ENCODE results near the gene RANBP17. TPM values are rescaled to one million over a fixed set of nuclear protein-coding genes. Genes with fewer than 3 reads are reported as not detected.

Gene RANBP17
- total RNA-seq, 2 experiments from 2014 or later = not detected

DNA sequence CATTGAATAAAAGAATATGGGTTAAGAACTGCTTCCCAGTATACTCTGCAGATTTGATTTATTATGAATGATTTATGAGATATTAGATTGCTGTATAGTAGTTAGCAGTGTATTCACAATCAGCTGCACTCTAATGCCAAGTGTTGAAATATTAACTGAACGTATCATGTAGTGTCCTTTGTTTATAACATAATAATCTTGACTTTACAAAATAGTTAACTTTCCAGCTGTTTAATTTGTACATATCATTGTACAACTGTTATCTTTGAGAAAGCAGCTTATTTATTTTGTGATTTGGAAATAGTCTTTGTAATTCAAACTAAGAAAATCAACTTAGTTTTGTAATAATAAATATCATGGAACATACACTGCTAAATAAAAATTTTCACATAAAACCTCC lies 219.5 kb downstream of the RANBP17 start:
- no peak for TF ChIP-seq CTCF (IDR thresholded peaks at IDR 0.05)
- Mint-ChIP-seq H3K4me1 (ENCODE audit: low read depth) (no peaks in the 10 kb centered on the region), H3K9me3 (peaks cover 1% of the 10 kb centered on the region), H3K27ac (no peak overlapping the region), H3K36me3 (ENCODE audit: low read depth) (no peaks in the 10 kb centered on the region), H3K4me3 (no peak overlapping the region), H3K27me3 (no peaks in the 10 kb centered on the region)
- DNase-seq (no peak), ATAC-seq (no peak)
- intact Hi-C loops (cut with micrococcal nuclease) = no loop called here
- ChIA-PET POLR2A (no interaction called here), CTCF (no interaction called here)

GRCh38 chr5:171092194-171092593 lies 230.4 kb downstream of the RANBP17 start:
- no peak overlapping the region for H3K27ac Mint-ChIP-seq
- ChIA-PET CTCF (no interaction called here), POLR2A (no interaction called here)
- no peaks in the 10 kb centered on the region for H3K27me3 Mint-ChIP-seq
- no peaks in the 10 kb centered on the region for H3K4me1 Mint-ChIP-seq (ENCODE audit: low read depth)
- no peaks in the 10 kb centered on the region for H3K9me3 Mint-ChIP-seq
- DNase-seq (no peak), ATAC-seq (no peak)
- no peak overlapping the region for H3K4me3 Mint-ChIP-seq
- intact Hi-C loops (cut with micrococcal nuclease) = no loop called here
- TF ChIP-seq CTCF (IDR thresholded peaks at IDR 0.05) = no peak
- no peaks in the 10 kb centered on the region for H3K36me3 Mint-ChIP-seq (ENCODE audit: low read depth)

- Mint-ChIP-seq H3K27ac (no peak overlapping the region), H3K4me3 (no peak overlapping the region), H3K9me3 (no peaks in the 10 kb centered on the region), H3K27me3 (no peaks in the 10 kb centered on the region), H3K36me3 (ENCODE audit: low read depth) (no peaks in the 10 kb centered on the region), H3K4me1 (ENCODE audit: low read depth) (no peaks in the 10 kb centered on the region)
- ChIA-PET POLR2A (no interaction called here), CTCF (no interaction called here)
- intact Hi-C loops (cut with micrococcal nuclease) = no loop called here
- no peak for DNase-seq
- no peak for ATAC-seq
- no peak for TF ChIP-seq CTCF (IDR thresholded peaks at IDR 0.05)
Measured at GRCh38 chr5:171093598-171093997, 231.8 kb downstream of the RANBP17 start.

- DNase-seq (no peak), ATAC-seq (no peak)
- CTCF ChIA-PET = no interaction called here
- H3K9me3 Mint-ChIP-seq = no peaks in the 10 kb centered on the region
- TF ChIP-seq CTCF (IDR thresholded peaks at IDR 0.05) = no peak
- POLR2A ChIA-PET = no interaction called here
- H3K36me3 Mint-ChIP-seq (ENCODE audit: low read depth) = no peaks in the 10 kb centered on the region
- H3K27me3 Mint-ChIP-seq = no peaks in the 10 kb centered on the region
- no peak overlapping the region for H3K4me3 Mint-ChIP-seq
- intact Hi-C loops (cut with micrococcal nuclease) = no loop called here
- no peak overlapping the region for H3K27ac Mint-ChIP-seq
- no peaks in the 10 kb centered on the region for H3K4me1 Mint-ChIP-seq (ENCODE audit: low read depth)
Measured at GRCh38 chr5:171094356-171094755, 232.5 kb downstream of the RANBP17 start.

GRCh38 chr5:171102877-171103610 lies 241.2 kb downstream of the RANBP17 start:
- no peak overlapping the region for H3K4me3 Mint-ChIP-seq
- no peaks in the 10 kb centered on the region for H3K27me3 Mint-ChIP-seq
- H3K27ac Mint-ChIP-seq = no peak overlapping the region
- peaks cover 1% of the 10 kb centered on the region for H3K9me3 Mint-ChIP-seq
- TF ChIP-seq CTCF (IDR thresholded peaks at IDR 0.05) = no peak
- H3K36me3 Mint-ChIP-seq (ENCODE audit: low read depth) = no peaks in the 10 kb centered on the region
- no peaks in the 10 kb centered on the region for H3K4me1 Mint-ChIP-seq (ENCODE audit: low read depth)
- DNase-seq = no peak
- ChIA-PET POLR2A (no interaction called here), CTCF (no interaction called here)
- intact Hi-C loops (cut with micrococcal nuclease) = no loop called here
- no peak for ATAC-seq

Data from activated CD8-positive, alpha-beta T cell treated with anti-CD3 and anti-CD28 coated beads for 36 hours (primary cell).